ENCODE data around the gene GNG12. TPM values are rescaled to one million over a fixed set of nuclear protein-coding genes. Genes with fewer than 3 reads are reported as not detected.

Gene GNG12
- total and polyA plus RNA-seq, 11 donors: 7.7 to 80.2 (median 44.6) TPM

DNA sequence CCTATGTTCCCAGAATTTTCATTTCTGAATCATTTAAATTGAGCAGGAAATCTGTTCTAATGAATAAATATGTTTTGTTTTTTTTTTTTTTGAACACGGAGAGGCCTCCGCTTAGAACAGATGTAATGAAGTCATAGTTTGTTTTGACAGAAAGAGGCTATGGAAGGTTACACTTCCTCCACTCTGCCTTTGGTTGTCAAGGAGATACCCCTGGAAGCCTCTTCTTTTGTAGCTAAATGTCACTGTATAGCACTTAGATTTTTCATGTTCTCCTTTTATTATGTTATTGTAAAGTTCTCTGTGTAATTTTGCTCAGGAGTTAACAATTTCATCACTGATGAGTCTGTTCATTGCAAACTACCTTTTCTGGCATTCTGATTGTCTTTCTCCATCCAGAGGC is 22.7 kb upstream of the GNG12 start:
- 56 to 70% (median 61%) methylated on average over 2 of the region's 2 CpGs for WGBS, 4 donors

DNA sequence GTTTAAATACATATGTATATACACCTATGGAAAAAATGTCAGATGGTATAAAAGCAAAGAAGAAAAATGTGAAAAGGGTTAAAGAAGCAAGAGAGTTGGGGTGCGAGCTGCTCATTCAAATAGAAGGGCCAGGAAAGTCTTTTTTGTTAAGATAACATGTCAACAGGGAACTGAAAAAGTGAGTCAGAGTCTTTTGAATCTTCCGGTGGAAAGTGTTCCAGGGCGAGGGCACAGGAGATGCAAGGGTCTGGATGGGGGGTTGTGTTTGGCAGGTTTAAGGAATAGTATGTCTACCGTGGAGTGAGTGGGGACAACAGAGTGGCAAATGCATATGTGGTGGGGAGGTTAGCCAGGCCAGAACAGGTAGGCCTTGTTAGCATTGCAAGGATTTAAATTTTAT is 22.2 kb upstream of the GNG12 start:
- 61 to 66% (median 63%) methylated on average over 4 of the region's 4 CpGs for WGBS, 4 donors
- peaks cover 0 to 8% (median 5%) of the 10 kb centered on the region in 12 donors for H3K4me1 ChIP-seq
- no peak for DNase-seq
- intact Hi-C loops (cut with DNase I): loop anchor here in 9 of 10 donors (2.0 to 10.0 kb wide), 7 partner anchors 89 to 489 kb away; partner anchors contain the start of gene DIRAS3 (in 1 of the 9)
- no peaks in the 10 kb centered on the region for H3K27me3 ChIP-seq
- H3K27ac ChIP-seq: no peak overlapping the region
- no peak for ATAC-seq
- TF ChIP-seq, protein P1, sequence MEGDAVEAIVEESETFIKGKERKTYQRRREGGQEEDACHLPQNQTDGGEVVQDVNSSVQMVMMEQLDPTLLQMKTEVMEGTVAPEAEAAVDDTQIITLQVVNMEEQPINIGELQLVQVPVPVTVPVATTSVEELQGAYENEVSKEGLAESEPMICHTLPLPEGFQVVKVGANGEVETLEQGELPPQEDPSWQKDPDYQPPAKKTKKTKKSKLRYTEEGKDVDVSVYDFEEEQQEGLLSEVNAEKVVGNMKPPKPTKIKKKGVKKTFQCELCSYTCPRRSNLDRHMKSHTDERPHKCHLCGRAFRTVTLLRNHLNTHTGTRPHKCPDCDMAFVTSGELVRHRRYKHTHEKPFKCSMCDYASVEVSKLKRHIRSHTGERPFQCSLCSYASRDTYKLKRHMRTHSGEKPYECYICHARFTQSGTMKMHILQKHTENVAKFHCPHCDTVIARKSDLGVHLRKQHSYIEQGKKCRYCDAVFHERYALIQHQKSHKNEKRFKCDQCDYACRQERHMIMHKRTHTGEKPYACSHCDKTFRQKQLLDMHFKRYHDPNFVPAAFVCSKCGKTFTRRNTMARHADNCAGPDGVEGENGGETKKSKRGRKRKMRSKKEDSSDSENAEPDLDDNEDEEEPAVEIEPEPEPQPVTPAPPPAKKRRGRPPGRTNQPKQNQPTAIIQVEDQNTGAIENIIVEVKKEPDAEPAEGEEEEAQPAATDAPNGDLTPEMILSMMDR (IDR thresholded peaks at IDR 0.05): no peak
- no peak for TF ChIP-seq POLR2A (IDR thresholded peaks at IDR 0.05)
- no peaks in the 10 kb centered on the region for H3K36me3 ChIP-seq
- H3K4me3 ChIP-seq: no peak overlapping the region
- H3K9me3 ChIP-seq: no peaks in the 10 kb centered on the region

More for the DNA sequence above, 22.7 kb upstream of the GNG12 start:
- ATAC-seq: no peak
- Histone ChIP-seq H3K9me3 (no peaks in the 10 kb centered on the region), H3K36me3 (no peaks in the 10 kb centered on the region), H3K27ac (no peak overlapping the region), H3K27me3 (no peaks in the 10 kb centered on the region), H3K4me3 (no peak overlapping the region), H3K4me1 (peaks cover 0 to 2% (median under 1%) of the 10 kb centered on the region in 12 donors)
- no peak for DNase-seq
- intact Hi-C loops (cut with DNase I): loop anchor here in 9 of 10 donors (2.0 to 10.0 kb wide), 7 partner anchors 89 to 489 kb away; partner anchors contain the start of gene DIRAS3 (in 1 of the 9)
- TF ChIP-seq, protein P1 (IDR thresholded peaks at IDR 0.05): no peak

GRCh38 chr1:67853704-67854103 is 20.4 kb upstream of the GNG12 start:
- H3K4me1 ChIP-seq: peaks cover 0 to 15% (median 10%) of the 10 kb centered on the region in 12 donors
- intact Hi-C loops (cut with DNase I): loop anchor here (1.0 to 10.0 kb wide), 16 partner anchors 86 to 494 kb away; partner anchors contain the start of gene DIRAS3 (in 3 of the 10)
- DNase-seq (peak; percentile 38 to 75 (median 47)), ATAC-seq (peak; percentile 56 to 85 (median 76))
- no peaks in the 10 kb centered on the region for H3K27me3 ChIP-seq
- H3K9me3 ChIP-seq: no peaks in the 10 kb centered on the region
- H3K36me3 ChIP-seq: no peaks in the 10 kb centered on the region
- 6 to 59% (median 42%) methylated on average over 2 of the region's 2 CpGs for WGBS, 4 donors
- no peak overlapping the region for H3K4me3 ChIP-seq
- H3K27ac ChIP-seq: no peak overlapping the region
- TF ChIP-seq POLR2A (IDR thresholded peaks at IDR 0.05): no peak
- TF ChIP-seq, protein P1 (IDR thresholded peaks at IDR 0.05): peak; percentile 53 to 80 (median 70)

DNA sequence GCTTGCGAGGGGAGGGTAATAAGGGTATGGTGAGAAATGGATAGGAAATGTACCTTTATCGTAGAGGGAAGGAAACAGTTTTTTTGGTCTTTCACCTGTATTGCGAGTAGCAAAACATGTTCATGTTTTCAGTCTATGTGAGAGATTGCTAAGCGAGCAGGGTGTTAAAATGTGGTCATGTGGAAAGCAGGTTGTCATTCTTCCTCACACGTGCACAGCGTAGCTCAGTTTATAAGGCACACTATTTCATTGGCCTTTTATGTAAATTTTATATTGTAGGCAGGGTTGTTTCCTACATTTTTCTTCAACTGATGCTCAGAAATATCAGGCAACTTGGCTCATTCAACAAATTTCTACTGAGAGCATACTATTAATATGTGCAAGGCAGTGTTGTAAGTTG is 18.5 kb upstream of the GNG12 start:
- TF ChIP-seq POLR2A (IDR thresholded peaks at IDR 0.05): no peak
- TF ChIP-seq, protein P1 (IDR thresholded peaks at IDR 0.05): no peak
- WGBS, 4 donors: 94 to 95% (median 94%) methylated on average over 6 of the region's 6 CpGs
- intact Hi-C loops (cut with DNase I): loop anchor here (2.0 to 10.0 kb wide), 12 partner anchors 84 to 496 kb away; partner anchors contain the start of gene DIRAS3 (in 2 of the 10)

More for the DNA sequence above, 18.5 kb upstream of the GNG12 start:
- Histone ChIP-seq H3K36me3 (no peaks in the 10 kb centered on the region), H3K27me3 (no peaks in the 10 kb centered on the region), H3K4me3 (no peak overlapping the region), H3K9me3 (no peaks in the 10 kb centered on the region), H3K27ac (no peak overlapping the region), H3K4me1 (peaks cover 0 to 15% (median 10%) of the 10 kb centered on the region in 12 donors)
- DNase-seq (no peak), ATAC-seq (no peak)

Measured in heart left ventricle (tissue), 16 donors.